Right ventricle myocardium inferior (tissue), 1 donor: ENCODE measurements around the gene NACAD. TPM values are rescaled to one million over a fixed set of nuclear protein-coding genes. Genes with fewer than 3 reads are reported as not detected.
A peak's percentile ranks its signal among the peaks of the same experiment; 100 is the strongest.

Source experiments
- ATAC-seq: fragments of 200-7000 bp; cut with Tn5 transposase; one replicate; pipeline ENCODE4 v1.9.1; 2020; ENCODE audit warnings: mild to moderate bottlenecking, moderate library complexity
- DNase-seq: peaks from one replicate; pipeline ENCODE4 v3.0.0; 2021; ENCODE audit errors: missing footprints
- intact Hi-C: fragments of 100-400 bp; cut with DNase I; formaldehyde crosslinking; loops from one replicate; pipeline ENCODE4 v1.11.0; 2022
- long read RNA-seq: library from polyadenylated mRNA; unstranded; transcript quantifications from one replicate; pipeline ENCODE4 v2.0.0, GENCODE V29; 2021
- total RNA-seq: library from RNA; stranded (reverse); fragmentation: NEBNext Ultra II Directional; extraction: Animal tissue kit (Norgen Biotek cat#: 25700); gene quantifications from one replicate; pipeline ENCODE4 v1.2.1, GENCODE V29; 2021
- donor health status: DM: no; HTN: yes; CAD: no; lungs with severe emphysema.

NACAD gene, protein sequence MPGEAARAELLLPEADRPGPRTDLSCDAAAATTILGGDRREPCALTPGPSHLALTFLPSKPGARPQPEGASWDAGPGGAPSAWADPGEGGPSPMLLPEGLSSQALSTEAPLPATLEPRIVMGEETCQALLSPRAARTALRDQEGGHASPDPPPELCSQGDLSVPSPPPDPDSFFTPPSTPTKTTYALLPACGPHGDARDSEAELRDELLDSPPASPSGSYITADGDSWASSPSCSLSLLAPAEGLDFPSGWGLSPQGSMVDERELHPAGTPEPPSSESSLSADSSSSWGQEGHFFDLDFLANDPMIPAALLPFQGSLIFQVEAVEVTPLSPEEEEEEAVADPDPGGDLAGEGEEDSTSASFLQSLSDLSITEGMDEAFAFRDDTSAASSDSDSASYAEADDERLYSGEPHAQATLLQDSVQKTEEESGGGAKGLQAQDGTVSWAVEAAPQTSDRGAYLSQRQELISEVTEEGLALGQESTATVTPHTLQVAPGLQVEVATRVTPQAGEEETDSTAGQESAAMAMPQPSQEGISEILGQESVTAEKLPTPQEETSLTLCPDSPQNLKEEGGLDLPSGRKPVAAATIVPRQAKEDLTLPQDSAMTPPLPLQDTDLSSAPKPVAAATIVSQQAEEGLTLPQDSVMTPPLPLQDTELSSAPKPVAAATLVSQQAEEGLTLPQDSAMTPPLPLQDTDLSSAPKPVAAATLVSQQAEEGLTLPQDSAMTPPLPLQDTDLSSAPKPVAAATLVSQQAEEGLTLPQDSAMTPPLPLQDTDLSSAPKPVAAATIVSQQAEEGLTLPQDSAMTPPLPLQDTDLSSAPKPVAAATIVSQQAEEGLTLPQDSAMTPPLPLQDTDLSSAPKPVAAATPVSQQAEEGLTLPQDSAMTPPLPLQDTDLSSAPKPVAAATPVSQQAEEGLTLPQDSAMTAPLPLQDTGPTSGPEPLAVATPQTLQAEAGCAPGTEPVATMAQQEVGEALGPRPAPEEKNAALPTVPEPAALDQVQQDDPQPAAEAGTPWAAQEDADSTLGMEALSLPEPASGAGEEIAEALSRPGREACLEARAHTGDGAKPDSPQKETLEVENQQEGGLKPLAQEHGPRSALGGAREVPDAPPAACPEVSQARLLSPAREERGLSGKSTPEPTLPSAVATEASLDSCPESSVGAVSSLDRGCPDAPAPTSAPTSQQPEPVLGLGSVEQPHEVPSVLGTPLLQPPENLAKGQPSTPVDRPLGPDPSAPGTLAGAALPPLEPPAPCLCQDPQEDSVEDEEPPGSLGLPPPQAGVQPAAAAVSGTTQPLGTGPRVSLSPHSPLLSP (N-terminal part only)
- total RNA-seq = 6.0 TPM
- long read RNA-seq, partial matches to known transcripts = 3 of 3 reads
- long read RNA-seq, other reads (novel, unspliced or antisense) = 0 of 3 reads

- DNase-seq (no peak), ATAC-seq (peak; percentile 84)
- intact Hi-C loops = no loop called here
Observed at GRCh38 chr7:45088821-45089340, at the start of gene NACAD. Gene NACAD (minus strand): TSS chr7:45088969. CDS start chr7:45088894, 75 bp downstream.

GRCh38 chr7:45136106-45137060 is 47.6 kb upstream of the NACAD start:
- intact Hi-C loops = loop anchor here (1.0 to 2.0 kb wide), 2 partner anchors 163 to 280 kb away; no protein-coding TSS in a partner anchor
- DNase-seq (no peak), ATAC-seq (peak; percentile 75)

DNA sequence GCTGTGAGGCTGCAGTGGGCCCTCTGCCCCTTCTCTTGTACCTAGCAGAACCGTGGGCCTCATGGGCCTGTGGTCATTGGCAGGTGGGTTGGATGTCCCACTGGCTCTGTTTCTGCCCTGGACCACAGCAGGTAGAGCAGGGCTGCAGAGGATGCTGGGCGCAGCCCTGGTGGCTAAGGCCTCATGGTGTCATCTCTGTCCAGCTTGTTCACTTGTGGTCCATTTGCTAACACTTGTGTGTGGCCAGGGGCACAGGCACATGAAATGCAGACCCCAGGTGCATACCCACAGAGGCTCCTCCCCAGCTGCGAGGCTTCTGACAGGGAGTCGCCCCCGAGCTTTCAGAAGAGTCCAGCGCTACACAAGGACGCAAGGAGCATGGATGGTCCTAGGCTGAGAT is 45.1 kb upstream of the NACAD start:
- intact Hi-C loops = no loop called here
- DNase-seq (no peak), ATAC-seq (no peak)

- intact Hi-C loops = no loop called here
- no peak for ATAC-seq
Observed at GRCh38 chr7:45133352-45133751, 44.6 kb upstream of the NACAD start.

GRCh38 chr7:45132708-45133320 is 44.0 kb upstream of the NACAD start:
- DNase-seq (no peak), ATAC-seq (no peak)
- intact Hi-C loops = no loop called here

More at GRCh38 chr7:45133352-45133751, 44.6 kb upstream of the NACAD start:
- no peak for DNase-seq

DNA sequence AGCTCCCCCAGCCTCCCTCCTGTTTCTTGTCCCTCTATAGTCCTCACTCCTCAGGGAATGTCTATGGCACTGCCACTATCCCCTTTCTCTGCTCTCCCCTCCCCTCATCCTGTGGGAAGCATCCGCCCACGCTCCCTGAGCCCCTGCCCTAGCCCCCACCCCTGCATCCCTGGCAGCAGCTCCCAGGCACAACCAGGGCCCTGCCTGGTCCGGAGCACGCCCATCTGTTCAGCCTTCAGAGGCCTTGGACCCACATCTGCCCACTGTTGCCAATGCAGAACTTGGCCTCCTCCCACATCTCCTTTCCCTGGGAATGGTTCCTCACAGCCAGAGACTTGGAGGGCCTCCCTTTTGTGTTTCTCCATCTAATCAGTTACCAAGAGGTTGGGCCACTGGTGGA is 43.1 kb upstream of the NACAD start:
- ATAC-seq (no peak), DNase-seq (no peak)
- intact Hi-C loops = no loop called here

DNA sequence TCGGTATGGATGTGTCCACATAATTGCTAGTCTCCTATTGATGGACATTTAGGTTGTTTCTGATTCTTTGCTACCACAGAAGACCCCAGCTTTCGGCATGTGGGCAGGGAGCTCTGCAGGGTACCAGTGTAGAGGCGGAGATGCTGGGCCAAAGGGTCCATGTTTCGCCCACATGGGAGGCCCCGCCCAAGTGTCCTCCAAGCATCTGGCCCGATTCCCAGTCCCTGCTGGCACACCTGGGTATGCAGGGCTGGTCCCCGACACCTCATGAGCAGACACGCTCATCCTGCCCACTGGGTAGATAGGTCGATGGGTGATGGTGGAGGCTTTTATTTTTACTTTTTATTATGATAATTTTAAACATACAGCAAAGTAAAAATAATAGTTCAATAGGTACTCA is 42.1 kb upstream of the NACAD start:
- DNase-seq (no peak), ATAC-seq (no peak)
- intact Hi-C loops = no loop called here

- DNase-seq (no peak), ATAC-seq (no peak)
- intact Hi-C loops = no loop called here
Observed at GRCh38 chr7:45129906-45130305, 41.1 kb upstream of the NACAD start.

DNA sequence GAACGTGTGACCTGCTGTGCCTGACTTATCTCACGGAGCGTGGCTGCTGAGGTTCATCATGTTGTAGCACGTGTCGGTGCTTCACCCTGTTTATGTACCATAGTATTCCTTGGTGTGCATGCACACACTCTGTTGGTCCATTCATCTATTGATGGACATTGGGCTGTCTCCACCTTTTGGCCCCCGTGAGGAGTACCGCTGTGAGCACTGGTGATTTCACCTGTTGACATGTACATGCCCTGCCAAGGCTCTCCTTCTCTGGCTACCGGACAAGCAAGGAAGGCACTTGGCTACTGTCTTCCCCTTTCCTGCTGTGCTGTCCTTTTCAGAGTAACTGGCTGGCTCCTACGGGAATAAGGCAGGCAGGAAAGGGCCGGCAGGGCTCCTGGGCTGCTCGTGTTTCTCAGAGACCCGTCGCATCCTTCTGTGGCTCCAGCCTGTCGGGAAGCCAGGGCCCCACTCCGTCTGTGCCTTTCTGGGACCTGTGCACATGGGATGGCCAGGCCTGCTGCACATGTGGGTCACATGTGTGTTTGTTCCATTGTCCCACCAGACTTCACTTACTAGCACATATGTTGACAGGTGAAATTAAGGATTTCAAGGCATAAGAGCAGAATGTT is 40.5 kb upstream of the NACAD start:
- intact Hi-C loops = no loop called here
- DNase-seq (no peak), ATAC-seq (no peak)

DNA sequence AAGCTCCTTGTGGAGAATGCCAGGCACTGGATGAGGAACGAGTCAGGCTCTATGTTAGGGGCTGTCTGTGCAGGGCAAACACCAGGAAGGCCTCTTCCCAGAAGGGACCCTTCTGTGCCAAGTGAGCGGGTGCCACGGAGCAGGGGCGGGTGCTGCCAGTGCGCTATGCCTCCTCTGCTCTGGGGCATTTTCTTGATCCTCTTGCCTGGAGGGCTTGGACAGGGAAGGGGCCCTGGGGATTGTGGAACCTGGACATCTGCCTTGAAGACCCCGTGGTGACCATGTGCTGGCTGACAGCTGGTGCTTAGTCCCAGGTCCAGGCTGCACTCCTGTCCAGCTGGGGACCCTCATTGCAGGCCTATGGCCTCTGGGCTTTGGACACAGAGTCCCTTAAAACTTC is 38.2 kb upstream of the NACAD start:
- no peak for DNase-seq
- ATAC-seq = no peak

DNA sequence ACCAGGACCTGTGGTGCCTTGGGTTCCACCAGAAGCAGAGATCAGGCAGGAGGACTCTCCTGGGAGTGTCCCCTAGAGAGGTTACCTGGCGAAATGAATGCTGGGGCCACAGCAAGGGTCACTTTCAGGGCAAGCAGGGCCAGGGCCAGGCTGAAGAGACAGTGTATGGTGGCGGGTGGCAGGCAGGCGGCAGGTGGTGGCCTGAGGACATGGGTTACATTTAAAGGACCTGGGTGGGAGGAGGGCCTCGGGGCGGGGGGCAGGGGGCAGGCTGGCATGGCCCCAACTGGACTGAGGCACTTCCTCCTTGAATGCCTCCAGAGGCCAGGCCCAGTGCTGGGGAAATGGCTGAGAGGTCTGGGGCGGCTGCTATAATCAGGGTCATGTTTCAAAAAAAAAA is 37.4 kb upstream of the NACAD start:
- intact Hi-C loops = no loop called here
- DNase-seq (no peak), ATAC-seq (no peak)

More for the DNA sequence above, 38.2 kb upstream of the NACAD start:
- intact Hi-C loops = no loop called here

DNA sequence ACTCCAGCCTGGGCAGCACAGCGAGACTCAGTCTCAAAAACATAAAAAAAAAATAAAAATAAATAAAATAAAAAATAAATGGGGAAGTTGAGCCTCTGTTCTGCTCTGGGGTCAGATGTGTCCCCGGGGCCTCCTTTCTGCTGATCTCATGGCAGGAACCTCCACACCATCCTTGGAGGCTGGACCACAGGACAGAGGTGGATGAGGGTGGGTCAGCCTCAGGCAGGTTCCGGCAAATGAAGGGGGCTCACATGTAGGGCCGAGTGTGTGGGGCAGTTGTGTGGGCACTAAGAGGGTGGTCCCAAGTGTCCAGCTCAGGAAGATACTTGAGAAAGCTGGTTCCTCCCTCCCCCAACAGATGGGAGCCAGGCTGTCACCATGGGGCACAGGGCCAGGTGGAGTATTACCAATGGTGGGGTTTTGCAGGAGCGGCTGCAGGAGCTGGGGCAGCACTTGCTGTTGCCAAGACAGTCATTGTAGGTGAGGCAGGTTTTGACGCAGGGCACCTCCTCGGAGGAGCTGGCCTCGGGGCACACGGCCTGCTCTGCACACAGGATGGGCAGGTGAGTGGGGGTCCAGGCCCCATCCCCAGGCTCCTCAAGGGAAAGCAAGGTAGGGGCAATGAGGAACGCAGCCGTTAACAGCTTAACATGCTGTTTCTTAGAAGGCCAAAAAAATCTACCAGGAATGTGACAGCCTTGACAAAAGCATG is 36.6 kb upstream of the NACAD start:
- intact Hi-C loops = no loop called here
- no peak for ATAC-seq
- DNase-seq = no peak

DNA sequence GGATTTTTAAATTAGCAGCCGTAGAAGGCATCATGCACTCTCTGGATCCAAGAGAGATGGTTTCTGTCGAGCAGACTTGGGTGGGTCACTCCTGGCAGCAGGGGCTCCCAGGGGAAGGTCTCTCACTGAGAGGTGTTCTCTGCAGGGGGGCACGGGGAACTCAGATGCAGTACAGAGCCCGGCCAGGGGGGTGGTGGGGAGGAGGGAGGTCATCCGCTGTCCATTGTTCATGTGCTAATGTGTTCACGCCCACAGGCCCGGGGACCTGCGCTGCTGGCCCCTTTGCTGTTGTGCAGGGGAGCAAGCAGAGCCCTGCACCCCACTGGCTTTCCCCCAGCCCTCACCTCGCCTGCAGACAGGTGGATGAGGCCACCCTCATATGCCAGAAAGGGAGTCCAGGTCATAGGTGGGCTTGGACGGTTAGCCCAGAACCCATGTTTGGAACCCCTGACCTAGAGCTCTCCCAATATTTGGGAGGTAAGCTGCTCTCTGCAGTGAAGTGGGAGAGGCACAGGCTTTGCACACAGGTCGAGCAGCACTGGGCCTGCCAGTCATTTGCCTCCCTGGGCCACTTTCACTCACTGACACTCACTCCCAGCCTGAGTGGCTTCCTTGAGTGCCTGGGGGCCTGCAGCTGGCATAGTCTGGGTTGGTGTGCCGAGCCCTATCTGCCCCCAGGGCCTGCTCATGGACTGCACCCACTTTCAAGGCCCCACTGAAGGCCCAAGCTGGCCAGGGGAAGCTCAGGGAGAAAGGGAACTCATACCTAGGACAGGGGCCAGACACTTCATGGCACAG is 35.3 kb upstream of the NACAD start:
- no peak for DNase-seq
- intact Hi-C loops = no loop called here
- no peak for ATAC-seq

- no peak for DNase-seq
- ATAC-seq = no peak
- intact Hi-C loops = no loop called here
Observed at GRCh38 chr7:45122975-45123860, 34.4 kb upstream of the NACAD start.
